Lung (tissue), 12 donors: ENCODE results near the gene CCDC60. TPM values are rescaled to one million over a fixed set of nuclear protein-coding genes. Genes with fewer than 3 reads are reported as not detected.

Experiments used
- ATAC-seq: fragments of 200-7000 bp; cut with Tn5 transposase; one replicate; pipeline ENCODE4 v1.9.1; 2020; ENCODE audit warnings: moderate number of reproducible peaks; ENCODE audit not compliant: insufficient read depth, low FRiP score
- DNase-seq, 3 donors: peaks; one replicate each; pipeline ENCODE4 v3.0.0-alpha.2; 2013 to 2017
- H3K27ac ChIP-seq, 2 donors: one replicate each; pipeline ENCODE4 v1.5.1; 2013; ENCODE audit warnings: mild to moderate bottlenecking in 2 of 2, moderate library complexity in 2 of 2, control low read depth in 1 of 2, inconsistent platforms in 1 of 2, low read depth in 1 of 2, low read length in 1 of 2
- H3K27me3 ChIP-seq, 3 donors: one replicate each; pipeline ENCODE4 v1.5.1; 2013; ENCODE audit warnings: low read length in 2 of 3; ENCODE audit not compliant: control insufficient read depth in 3 of 3, insufficient read depth in 3 of 3
- H3K36me3 ChIP-seq, 4 donors: one replicate each; pipeline ENCODE4 v1.5.1; 2013; ENCODE audit warnings: low read length in 4 of 4, mild to moderate bottlenecking in 1 of 4, moderate library complexity in 1 of 4; ENCODE audit not compliant: control insufficient read depth in 4 of 4, insufficient read depth in 4 of 4
- H3K4me1 ChIP-seq, 5 donors: one replicate each; pipeline ENCODE4 v1.5.1; 2013; ENCODE audit warnings: low read length in 5 of 5, mild to moderate bottlenecking in 2 of 5, moderate library complexity in 1 of 5; ENCODE audit not compliant: control insufficient read depth in 5 of 5, insufficient read depth in 5 of 5
- H3K4me3 ChIP-seq: one replicate; pipeline ENCODE4 v1.5.1; 2013; ENCODE audit warnings: mild to moderate bottlenecking, control low read depth, moderate library complexity
- H3K9ac ChIP-seq, 2 donors: one replicate each; pipeline ENCODE4 v1.5.1; 2013; ENCODE audit warnings: low read length in 2 of 2, control low read depth in 1 of 2; ENCODE audit not compliant: insufficient read depth in 1 of 2
- H3K9me3 ChIP-seq, 4 donors: one replicate each; pipeline ENCODE4 v1.5.1; 2013; ENCODE audit warnings: low read length in 3 of 4, mild to moderate bottlenecking in 1 of 4, moderate library complexity in 1 of 4; ENCODE audit not compliant: control insufficient read depth in 4 of 4, insufficient read depth in 3 of 4
- WGBS, 2 donors: extraction: QIAGEN DNeasy Blood & Tissue Kit; methylation state at CpG; one replicate each; pipeline ENCODE4 v1.1.7; 2013; 5-methylcytosine and 5-hydroxymethylcytosine counted together
- polyA plus RNA-seq, 2 donors: library from polyadenylated mRNA; stranded (reverse); fragments of 200-250 nt; gene quantifications; one replicate each; pipeline ENCODE4 v1.2.1, GENCODE V29; 2013
- total RNA-seq, 2 donors: library from RNA; depleted of rRNA in 1 of 2; stranded (reverse); fragments of >200 nt in 1 of 2; gene quantifications; one replicate each; pipeline ENCODE4 v1.2.1, GENCODE V29; 2014 to 2021
- TF ChIP-seq, protein P1 (sequence below): IDR thresholded peaks from 2 replicates; pipeline ENCODE4 v1.5.1; 2012; ENCODE audit warnings: mild to moderate bottlenecking; ENCODE audit errors: control extremely low read depth, extremely low read depth
- donor health status: control.
- donor health status: control.
- donor health status: Bipolar disorder and iron deficiency.
- donor health status: healthy.
- donor health status: DM: yes; HTN: yes; CAD: no.

Gene CCDC60
- total and polyA plus RNA-seq, 4 donors, result 2.1 to 7.6 (median 3.5) TPM

DNA sequence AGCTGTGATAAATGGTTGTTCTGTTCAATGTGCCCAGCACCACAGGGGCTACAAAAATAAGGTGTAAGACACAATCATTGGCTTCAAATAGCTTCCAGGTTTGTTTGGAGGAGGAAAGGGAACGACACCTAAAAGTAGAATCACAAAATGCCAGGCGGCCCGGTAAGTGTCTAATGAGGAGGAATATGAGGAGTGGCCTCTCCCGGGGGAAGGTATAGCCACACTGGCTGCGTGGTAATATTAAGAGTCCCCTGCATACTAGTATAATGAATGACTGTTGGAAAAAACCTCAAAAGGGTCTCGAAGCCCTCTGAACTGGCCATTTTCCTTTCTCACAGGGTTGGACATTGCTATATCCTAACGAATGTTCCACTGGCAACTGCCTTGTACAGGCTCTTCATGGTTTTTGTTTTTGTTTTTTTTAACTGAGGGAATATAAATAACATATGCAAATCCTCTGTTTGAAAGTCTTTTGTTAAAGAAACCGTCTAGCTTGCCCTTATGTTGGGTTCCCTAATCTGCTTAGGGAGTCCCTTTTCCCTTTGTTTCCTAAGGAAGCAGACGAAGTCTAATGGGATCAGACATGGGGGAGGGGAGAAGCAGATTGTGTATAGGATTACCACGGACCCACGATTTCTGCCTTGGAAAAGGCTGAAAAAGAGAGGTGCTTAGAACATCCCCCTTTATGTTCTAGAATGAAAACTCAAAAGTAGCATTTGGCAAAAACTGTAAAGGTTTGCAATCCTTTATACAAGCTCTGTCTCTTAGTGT is 4.2 kb downstream of the CCDC60 start:
- TF ChIP-seq, protein P1, sequence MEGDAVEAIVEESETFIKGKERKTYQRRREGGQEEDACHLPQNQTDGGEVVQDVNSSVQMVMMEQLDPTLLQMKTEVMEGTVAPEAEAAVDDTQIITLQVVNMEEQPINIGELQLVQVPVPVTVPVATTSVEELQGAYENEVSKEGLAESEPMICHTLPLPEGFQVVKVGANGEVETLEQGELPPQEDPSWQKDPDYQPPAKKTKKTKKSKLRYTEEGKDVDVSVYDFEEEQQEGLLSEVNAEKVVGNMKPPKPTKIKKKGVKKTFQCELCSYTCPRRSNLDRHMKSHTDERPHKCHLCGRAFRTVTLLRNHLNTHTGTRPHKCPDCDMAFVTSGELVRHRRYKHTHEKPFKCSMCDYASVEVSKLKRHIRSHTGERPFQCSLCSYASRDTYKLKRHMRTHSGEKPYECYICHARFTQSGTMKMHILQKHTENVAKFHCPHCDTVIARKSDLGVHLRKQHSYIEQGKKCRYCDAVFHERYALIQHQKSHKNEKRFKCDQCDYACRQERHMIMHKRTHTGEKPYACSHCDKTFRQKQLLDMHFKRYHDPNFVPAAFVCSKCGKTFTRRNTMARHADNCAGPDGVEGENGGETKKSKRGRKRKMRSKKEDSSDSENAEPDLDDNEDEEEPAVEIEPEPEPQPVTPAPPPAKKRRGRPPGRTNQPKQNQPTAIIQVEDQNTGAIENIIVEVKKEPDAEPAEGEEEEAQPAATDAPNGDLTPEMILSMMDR, result no peak
- no peak for ATAC-seq
- peaks cover 0 to 2% (median 0%) of the 10 kb centered on the region in 4 donors for H3K9me3 ChIP-seq
- no peak overlapping the region for H3K9ac ChIP-seq
- H3K36me3 ChIP-seq, result no peaks in the 10 kb centered on the region
- no peak overlapping the region for H3K4me3 ChIP-seq
- peaks cover 0 to 9% (median 0%) of the 10 kb centered on the region in 3 donors for H3K27me3 ChIP-seq
- DNase-seq, result no peak
- 49 to 60% methylated on average over 11 of the region's 11 CpGs for WGBS, 2 donors
- no peaks in the 10 kb centered on the region for H3K4me1 ChIP-seq
- no peak overlapping the region for H3K27ac ChIP-seq

DNA sequence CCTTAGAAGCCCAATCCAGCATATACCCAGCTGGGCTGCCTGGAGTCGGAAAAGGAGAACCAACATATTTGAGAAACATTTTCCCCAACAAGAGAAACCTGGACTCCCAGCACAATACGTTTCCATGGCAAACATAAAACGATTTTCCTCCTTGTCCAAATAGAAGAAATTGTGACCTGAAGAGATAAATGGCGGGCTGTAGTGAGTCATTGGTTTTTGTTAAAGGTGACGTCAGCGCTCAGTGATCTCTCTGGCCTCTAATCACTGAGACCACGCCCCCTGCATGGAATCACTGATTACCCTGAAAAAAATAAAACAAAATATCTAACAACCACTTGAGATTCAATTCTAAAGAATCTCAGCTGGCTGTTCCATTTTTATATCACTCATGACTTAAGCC is 6.0 kb downstream of the CCDC60 start:
- ATAC-seq, result no peak
- Histone ChIP-seq H3K4me1 (no peaks in the 10 kb centered on the region), H3K36me3 (no peaks in the 10 kb centered on the region), H3K4me3 (no peak overlapping the region), H3K27me3 (peaks cover 0 to 7% (median 0%) of the 10 kb centered on the region in 3 donors), H3K27ac (no peak overlapping the region), H3K9me3 (peaks cover 0 to 2% (median 0%) of the 10 kb centered on the region in 4 donors), H3K9ac (no peak overlapping the region)
- 88% methylated on average over 7 of the region's 7 CpGs for WGBS, 2 donors
- TF ChIP-seq, protein P1, result no peak
- no peak for DNase-seq

DNA sequence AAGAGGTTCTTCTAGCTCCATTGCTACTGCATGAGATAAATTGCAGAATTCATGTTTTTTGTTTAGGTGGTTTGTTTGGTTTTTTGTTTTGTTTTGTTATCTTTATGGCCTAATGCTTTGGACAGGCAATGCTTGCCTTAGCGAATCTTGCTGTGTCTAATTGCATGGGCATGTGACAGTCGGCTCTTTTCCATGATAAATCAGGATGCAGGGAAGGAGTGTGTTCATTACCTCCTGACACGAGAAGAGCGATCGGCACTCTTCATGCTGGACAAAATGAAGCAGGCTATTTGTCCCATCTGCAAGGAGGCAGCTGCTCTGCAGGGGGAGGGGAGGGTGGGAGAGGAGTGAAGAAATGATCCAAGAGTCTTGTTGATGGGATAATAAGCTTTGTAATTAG is 6.5 kb downstream of the CCDC60 start:
- DNase-seq (no peak), ATAC-seq (no peak)
- Histone ChIP-seq H3K27me3 (peaks cover 0 to 7% (median 0%) of the 10 kb centered on the region in 3 donors), H3K9me3 (peaks cover 0 to 2% (median 0%) of the 10 kb centered on the region in 4 donors), H3K27ac (no peak overlapping the region), H3K9ac (no peak overlapping the region), H3K36me3 (no peaks in the 10 kb centered on the region), H3K4me3 (no peak overlapping the region), H3K4me1 (no peaks in the 10 kb centered on the region)
- TF ChIP-seq, protein P1, result no peak
- 84 to 85% methylated on average over 5 of the region's 5 CpGs for WGBS, 2 donors
